Liver (tissue), 5 donors: Measurements from ENCODE around the gene BPI. TPM values are rescaled to one million over a fixed set of nuclear protein-coding genes. Genes with fewer than 3 reads are reported as not detected.

Source experiments
- ATF3 ChIP-seq: IDR thresholded peaks from 2 replicates; pipeline ENCODE4 v1.6.1; 2016; ENCODE audit warnings: antibody characterized with exemption
- CTCF ChIP-seq: fragments of 150-350 bp; IDR thresholded peaks from 2 replicates; pipeline ENCODE4 v1.5.1; 2017; ENCODE audit warnings: improper control_type of control experiment, low read depth, low read length; ENCODE audit not compliant: missing input control
- FOXA1 ChIP-seq: IDR thresholded peaks from 2 replicates; pipeline ENCODE4 v1.6.1; 2016; ENCODE audit warnings: antibody characterized with exemption
- FOXA2 ChIP-seq: IDR thresholded peaks from 2 replicates; pipeline ENCODE4 v1.6.1; 2016; ENCODE audit warnings: antibody characterized with exemption
- HNF4G ChIP-seq: IDR thresholded peaks from 2 replicates; pipeline ENCODE4 v1.6.1; 2016; ENCODE audit warnings: antibody characterized with exemption
- RAD21 ChIP-seq, 2 donors: IDR thresholded peaks; 2 replicates each; pipeline ENCODE4 v1.6.1; 2016; ENCODE audit warnings: antibody characterized with exemption in 2 of 2, mild to moderate bottlenecking in 2 of 2
- polyA plus RNA-seq, 2 donors: library from polyadenylated mRNA; stranded (reverse) in 1 of 2; unstranded in 1 of 2; fragments of 200-250 nt in 1 of 2; fragments of >200 nt in 1 of 2; fragmentation: Nextera tagmentation in 1 of 2; extraction: Ambion mirVana in 1 of 2; gene quantifications; one replicate each; pipeline versions ENCODE4 v1.2.1 to v1.2.3, GENCODE V29; 2013 to 2015
- total RNA-seq, 2 donors: library from RNA; depleted of rRNA; stranded (reverse); fragments of >200 nt; gene quantifications; one replicate each; pipeline ENCODE4 v1.2.3, GENCODE V29; 2014
- donor health status: healthy.
- donor health status: healthy.
- donor health status: healthy.

Gene BPI
- total and polyA plus RNA-seq, 4 donors: 0.08 to 10.3 (median 0.37) TPM; not detected in 1

- no peak for TF ChIP-seq CTCF
- TF ChIP-seq FOXA1: no peak
- no peak for TF ChIP-seq FOXA2
- TF ChIP-seq HNF4G: no peak
- TF ChIP-seq RAD21 (IDR thresholded peaks at IDR 0.05): no peak
- no peak for TF ChIP-seq ATF3
Measured at GRCh38 chr20:38386851-38387250, 82.9 kb downstream of the BPI start (continued).

Other genes with a start within 250 kb of the BPI start
- 100 to 1,000 TPM; 120 to 260 TPM for gene TGM2, start 138.9 kb upstream of the BPI start, total RNA-seq
- 100 to 1,000 TPM; 106 to 375 TPM for gene TGM2, start 138.9 kb upstream of the BPI start, polyA plus RNA-seq
- 1 to 10 TPM in 1 of 2 donors, under 1 TPM in 1; 0.09 to 1.4 TPM for gene KIAA1755, start 43.4 kb upstream of the BPI start, total RNA-seq
- gene KIAA1755, start 43.4 kb upstream of the BPI start, polyA plus RNA-seq: 1 to 10 TPM in 1 of 2 donors, under 1 TPM in 1; 0.29 to 1.3 TPM
- 1,000 to 10,000 TPM in 1 of 2 donors, 100 to 1,000 TPM in 1; 761 to 1,404 TPM for gene LBP, start 42.3 kb downstream of the BPI start, total RNA-seq
- 1,000 to 10,000 TPM in 1 of 2 donors, 100 to 1,000 TPM in 1; 561 to 1,485 TPM for gene LBP, start 42.3 kb downstream of the BPI start, polyA plus RNA-seq
- gene SNHG17, start 131.2 kb downstream of the BPI start, total RNA-seq: 1 to 10 TPM; 6.3 to 9.2 TPM
- 10 to 100 TPM; 18.9 to 24.6 TPM for gene SNHG17, start 131.2 kb downstream of the BPI start, polyA plus RNA-seq
- 10 to 100 TPM; 14.4 to 19.7 TPM for gene RALGAPB, start 168.7 kb downstream of the BPI start, total RNA-seq
- gene RALGAPB, start 168.7 kb downstream of the BPI start, polyA plus RNA-seq: 1 to 10 TPM; 4.3 to 4.5 TPM